GM12875 (cell line): Measurements from ENCODE around the gene RIT2.

Experiments used
- H3K4me3 ChIP-seq: one replicate; pipeline ENCODE4 v1.5.1; 2011; ENCODE audit warnings: low read depth, low read length, control low read depth
- TF ChIP-seq, protein P1 (sequence below): IDR thresholded peaks from 2 replicates; pipeline ENCODE4 v1.5.1; 2011; ENCODE audit warnings: low read depth, mild to moderate bottlenecking, control low read depth, inconsistent platforms, low read length, moderate library complexity, borderline replicate concordance; ENCODE audit not compliant: insufficient read depth

RIT2 gene

DNA sequence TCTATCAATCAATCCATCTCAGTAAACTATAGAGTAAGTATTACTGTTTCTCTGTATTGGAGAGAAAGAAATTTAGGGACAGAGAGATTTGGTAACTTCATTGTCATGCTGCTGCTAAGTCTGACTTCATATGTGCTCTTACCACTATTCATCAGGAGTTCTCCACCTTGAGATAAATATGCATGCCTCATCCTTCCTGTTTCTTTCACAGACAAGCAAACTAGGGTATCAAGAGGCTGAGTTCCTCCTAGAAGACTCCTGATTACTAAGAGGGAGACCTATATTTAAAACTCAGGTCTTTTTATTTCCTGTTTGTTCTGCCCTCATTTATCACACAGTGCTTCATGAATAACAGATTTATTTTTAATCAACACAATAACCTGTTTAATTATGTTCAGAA, 34.1 kb downstream of the RIT2 start:
- TF ChIP-seq, protein P1, sequence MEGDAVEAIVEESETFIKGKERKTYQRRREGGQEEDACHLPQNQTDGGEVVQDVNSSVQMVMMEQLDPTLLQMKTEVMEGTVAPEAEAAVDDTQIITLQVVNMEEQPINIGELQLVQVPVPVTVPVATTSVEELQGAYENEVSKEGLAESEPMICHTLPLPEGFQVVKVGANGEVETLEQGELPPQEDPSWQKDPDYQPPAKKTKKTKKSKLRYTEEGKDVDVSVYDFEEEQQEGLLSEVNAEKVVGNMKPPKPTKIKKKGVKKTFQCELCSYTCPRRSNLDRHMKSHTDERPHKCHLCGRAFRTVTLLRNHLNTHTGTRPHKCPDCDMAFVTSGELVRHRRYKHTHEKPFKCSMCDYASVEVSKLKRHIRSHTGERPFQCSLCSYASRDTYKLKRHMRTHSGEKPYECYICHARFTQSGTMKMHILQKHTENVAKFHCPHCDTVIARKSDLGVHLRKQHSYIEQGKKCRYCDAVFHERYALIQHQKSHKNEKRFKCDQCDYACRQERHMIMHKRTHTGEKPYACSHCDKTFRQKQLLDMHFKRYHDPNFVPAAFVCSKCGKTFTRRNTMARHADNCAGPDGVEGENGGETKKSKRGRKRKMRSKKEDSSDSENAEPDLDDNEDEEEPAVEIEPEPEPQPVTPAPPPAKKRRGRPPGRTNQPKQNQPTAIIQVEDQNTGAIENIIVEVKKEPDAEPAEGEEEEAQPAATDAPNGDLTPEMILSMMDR, result no peak
- no peak overlapping the region for H3K4me3 ChIP-seq

DNA sequence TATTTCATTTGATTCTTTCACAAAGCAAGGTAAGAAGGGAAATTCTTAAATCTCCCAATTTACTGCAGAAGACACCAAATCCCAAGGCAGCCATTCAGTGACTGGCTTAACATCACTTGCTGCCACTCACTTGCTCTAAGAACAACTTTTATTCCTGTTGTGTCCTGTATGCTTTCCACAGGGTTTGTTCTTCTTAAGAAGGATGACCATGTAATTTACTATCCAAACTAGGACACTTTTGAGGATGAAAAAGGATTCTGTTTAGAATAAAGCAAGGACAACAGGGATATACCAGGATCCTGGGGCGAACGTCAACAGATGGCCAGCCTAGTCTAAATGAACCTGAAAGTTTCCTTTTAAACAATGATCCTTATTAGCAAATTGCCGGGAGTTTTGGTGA, 34.8 kb downstream of the RIT2 start:
- TF ChIP-seq, protein P1, result no peak
- no peak overlapping the region for H3K4me3 ChIP-seq

DNA sequence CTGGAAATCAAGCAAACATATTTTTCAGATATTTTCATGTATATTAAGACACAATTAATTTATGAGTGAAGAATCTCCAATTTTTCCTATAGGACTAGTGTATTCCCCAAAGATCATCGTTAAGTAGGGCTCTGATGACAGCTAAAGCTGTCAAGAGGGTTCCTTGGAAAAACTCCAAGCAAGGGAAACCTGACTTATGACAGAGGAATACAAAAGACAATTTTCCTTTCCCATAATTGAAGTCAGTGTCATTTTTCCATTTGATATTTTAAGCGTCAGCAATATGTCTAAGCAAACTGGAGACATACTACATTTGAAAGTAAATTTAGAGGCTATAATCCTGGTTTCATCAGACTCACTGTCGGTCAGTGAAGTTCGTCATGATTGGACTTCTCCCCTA, 36.1 kb downstream of the RIT2 start:
- TF ChIP-seq, protein P1, result no peak
- H3K4me3 ChIP-seq, result no peak overlapping the region

DNA sequence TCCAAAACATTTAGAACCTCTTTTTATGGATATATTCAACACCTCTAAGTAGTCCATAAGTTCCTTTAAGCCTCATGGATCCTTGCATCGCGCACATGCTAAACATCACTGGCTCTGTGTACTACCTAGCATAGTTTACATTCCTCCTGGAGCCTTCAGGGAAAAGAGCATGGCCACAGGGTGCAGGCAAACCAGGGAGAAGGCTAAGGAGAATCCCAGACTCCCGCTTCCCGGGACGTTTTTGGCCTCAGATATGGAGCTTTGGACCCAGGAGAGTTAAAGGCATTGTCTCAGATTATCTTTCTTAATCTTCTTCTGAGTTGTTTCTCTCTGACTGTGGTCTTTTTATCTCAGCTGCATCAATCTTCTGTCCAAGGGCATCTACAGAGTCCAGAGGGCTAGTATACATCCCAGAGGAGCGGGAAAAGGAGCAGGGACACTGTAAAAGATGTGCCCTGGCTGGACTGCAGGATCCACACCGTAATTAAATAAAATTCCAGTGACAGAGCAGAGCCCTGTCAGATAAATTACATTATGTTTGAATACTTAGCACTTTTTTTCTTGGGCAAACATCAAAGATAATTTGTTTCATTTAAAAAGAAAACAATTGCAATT, 36.9 kb downstream of the RIT2 start:
- TF ChIP-seq, protein P1, result no peak
- no peak overlapping the region for H3K4me3 ChIP-seq

DNA sequence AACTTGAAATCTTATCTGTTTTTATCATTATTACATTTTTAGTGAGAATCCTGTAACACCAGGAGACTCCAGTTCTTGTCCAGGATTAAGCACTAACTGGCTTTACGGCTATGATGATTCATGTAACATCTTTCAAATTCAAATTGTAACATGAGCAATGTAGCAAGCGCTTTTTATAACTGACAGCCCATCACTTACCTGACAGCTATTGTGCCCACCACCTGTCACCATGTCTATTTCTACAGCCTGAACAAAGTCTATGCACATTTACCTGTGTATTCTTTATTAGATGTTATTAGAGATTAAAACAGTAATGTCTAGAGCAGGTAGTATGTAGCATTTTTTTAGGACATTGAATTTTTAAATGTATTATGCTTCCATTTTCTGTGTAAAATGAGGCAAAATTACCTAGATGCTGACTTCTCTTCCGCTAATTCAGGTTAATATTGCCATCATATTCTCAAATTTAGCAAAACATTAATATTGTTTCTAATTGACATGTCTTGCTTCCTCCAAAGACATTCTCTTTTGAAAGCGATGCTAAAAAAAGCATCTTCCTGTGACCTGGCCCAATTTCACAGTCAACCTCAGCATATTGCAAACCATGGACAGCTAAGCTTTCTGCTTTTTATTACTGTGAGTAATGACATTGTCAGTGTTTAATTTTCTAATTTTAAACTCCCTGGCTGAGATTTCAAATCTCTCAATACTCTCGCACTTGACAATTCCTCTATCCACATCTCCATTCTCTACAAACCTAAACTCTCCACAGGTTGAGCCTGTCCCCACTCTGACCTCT, 37.8 kb downstream of the RIT2 start:
- TF ChIP-seq, protein P1, result no peak
- no peak overlapping the region for H3K4me3 ChIP-seq

DNA sequence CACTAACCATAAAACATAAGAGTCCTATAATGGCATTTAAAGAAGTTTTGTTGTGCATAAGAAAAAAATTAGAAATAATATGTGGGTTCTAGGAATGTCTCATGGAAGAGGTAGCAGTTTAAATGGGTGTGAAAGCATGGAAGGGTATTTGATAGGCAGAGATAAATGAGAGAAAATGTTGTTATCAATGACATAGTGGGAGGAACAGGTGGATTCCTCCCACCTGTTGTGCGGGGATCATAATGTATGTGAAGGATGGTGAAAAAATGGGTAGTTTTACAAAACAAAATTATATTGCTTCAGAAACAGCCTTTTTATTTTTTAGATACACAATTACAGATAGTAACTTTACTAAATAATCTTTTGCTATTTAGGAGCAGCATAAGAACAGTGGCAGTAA, 41.7 kb downstream of the RIT2 start:
- TF ChIP-seq, protein P1, result no peak
- no peak overlapping the region for H3K4me3 ChIP-seq

DNA sequence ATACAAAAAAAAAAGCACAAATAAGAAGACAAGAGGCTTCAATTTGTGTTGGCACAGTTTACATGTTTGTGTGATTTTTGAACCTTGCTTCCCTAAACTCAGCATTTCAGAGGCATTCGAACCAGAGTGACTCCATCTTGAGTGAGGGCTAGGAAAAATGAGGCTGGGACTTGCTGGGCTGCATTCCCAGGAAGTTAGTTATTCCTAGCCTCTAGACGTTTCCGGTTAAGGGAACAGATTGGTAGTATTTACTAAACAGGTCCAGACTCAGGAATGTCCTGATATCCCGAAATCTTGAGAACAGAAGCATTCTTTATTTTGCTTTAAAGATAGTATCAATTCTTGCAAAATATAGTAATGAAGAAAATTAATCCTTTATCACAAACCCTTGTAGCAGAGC, 46.7 kb downstream of the RIT2 start:
- TF ChIP-seq, protein P1, result no peak

More for the DNA sequence above, 46.7 kb downstream of the RIT2 start:
- no peak overlapping the region for H3K4me3 ChIP-seq
